Fibroblast of lung (primary cell): ENCODE data around the gene FBH1. TPM values are rescaled to one million over a fixed set of nuclear protein-coding genes. Genes with fewer than 3 reads are reported as not detected.

Experiments used
- DNase-seq, 2 donors: peaks; one replicate each; pipeline versions ENCODE4 v3.0.0 to v3.0.0-alpha.2; 2010; ENCODE audit warnings: low read depth in 2 of 2
- H2AFZ ChIP-seq: 2 replicates; pipeline ENCODE4 v1.5.1; 2012; ENCODE audit warnings: low read length, control low read depth, inconsistent platforms
- H3K27ac ChIP-seq: 2 replicates; pipeline ENCODE4 v1.5.1; 2011; ENCODE audit warnings: low read length, control low read depth; ENCODE audit not compliant: insufficient read depth
- H3K27me3 ChIP-seq: 2 replicates; pipeline ENCODE4 v1.5.1; 2011; ENCODE audit warnings: mild to moderate bottlenecking, low read length; ENCODE audit not compliant: control insufficient read depth, insufficient read depth
- H3K36me3 ChIP-seq: 2 replicates; pipeline ENCODE4 v1.5.1; 2011; ENCODE audit warnings: low read length; ENCODE audit not compliant: control insufficient read depth, insufficient read depth
- H3K4me1 ChIP-seq: 2 replicates; pipeline ENCODE4 v1.5.1; 2011; ENCODE audit warnings: low read length; ENCODE audit not compliant: control insufficient read depth, insufficient read depth; ENCODE audit errors: extremely low read depth
- H3K4me2 ChIP-seq: 2 replicates; pipeline ENCODE4 v1.5.1; 2011; ENCODE audit warnings: low read length, control low read depth; ENCODE audit not compliant: insufficient read depth; ENCODE audit errors: extremely low read depth
- H3K4me3 ChIP-seq, 4 experiments: fragments of 200-600 bp in 1 of 4; sonication (generic) in 1 of 4; replicated peaks in 1 of 4; 2 replicates each; pipeline ENCODE4 v1.5.1; 2011 to 2016; ENCODE audit warnings: low read length in 4 of 4, low read depth in 3 of 4, mild to moderate bottlenecking in 3 of 4, control low read depth in 2 of 4, inconsistent platforms in 1 of 4, mixed read lengths in 1 of 4; ENCODE audit not compliant: insufficient read depth in 1 of 4; ENCODE audit errors: control extremely low read depth in 1 of 4
- H3K79me2 ChIP-seq: 2 replicates; pipeline ENCODE4 v1.5.1; 2012; ENCODE audit warnings: mild to moderate bottlenecking, low read length, inconsistent platforms; ENCODE audit not compliant: control insufficient read depth, insufficient read depth
- H3K9ac ChIP-seq: 2 replicates; pipeline ENCODE4 v1.5.1; 2011; ENCODE audit warnings: mild to moderate bottlenecking, low read length, control low read depth; ENCODE audit not compliant: insufficient read depth
- H3K9me3 ChIP-seq: 2 replicates; pipeline ENCODE4 v1.5.1; 2012; ENCODE audit warnings: low read depth, low read length; ENCODE audit not compliant: control insufficient read depth, insufficient read depth
- H4K20me1 ChIP-seq: 2 replicates; pipeline ENCODE4 v1.5.1; 2011; ENCODE audit warnings: low read length; ENCODE audit not compliant: control insufficient read depth, insufficient read depth; ENCODE audit errors: extremely low read depth
- EZH2 ChIP-seq: IDR thresholded peaks from 2 replicates; pipeline ENCODE4 v1.5.1; 2012; ENCODE audit warnings: low read length, control low read depth, mild to moderate bottlenecking; ENCODE audit errors: missing control alignments
- polyA plus RNA-seq, 2 donors: library from polyadenylated mRNA; depleted of rRNA in 1 of 2; stranded (reverse) in 1 of 2; unstranded in 1 of 2; fragments of >200 nt; gene quantifications; 2 replicates each; pipeline ENCODE4 v1.2.1, GENCODE V29; 2011 to 2012; ENCODE audit warnings: missing spikeins in 1 of 2
- total RNA-seq: library from RNA; depleted of rRNA; stranded (reverse); fragments of >200 nt; gene quantifications from 2 replicates; pipeline ENCODE4 v1.2.1, GENCODE V29; 2014
- TF ChIP-seq, protein P1 (sequence below), 2 donors: IDR thresholded peaks in 1 of 2; conservative IDR thresholded peaks in 1 of 2; 1 replicate in 1 of 2; 2 replicates in 1 of 2; pipeline ENCODE4 v1.5.1; 2011 to 2012; ENCODE audit warnings: low read length in 2 of 2, control low read depth in 1 of 2, inconsistent platforms in 1 of 2, low read depth in 1 of 2, mild to moderate bottlenecking in 1 of 2

FBH1 gene
- total and polyA plus RNA-seq, 2 donors (not counting 1 experiment from before 2014, with no cell fraction given), result 53.6 to 97.8 TPM

DNA sequence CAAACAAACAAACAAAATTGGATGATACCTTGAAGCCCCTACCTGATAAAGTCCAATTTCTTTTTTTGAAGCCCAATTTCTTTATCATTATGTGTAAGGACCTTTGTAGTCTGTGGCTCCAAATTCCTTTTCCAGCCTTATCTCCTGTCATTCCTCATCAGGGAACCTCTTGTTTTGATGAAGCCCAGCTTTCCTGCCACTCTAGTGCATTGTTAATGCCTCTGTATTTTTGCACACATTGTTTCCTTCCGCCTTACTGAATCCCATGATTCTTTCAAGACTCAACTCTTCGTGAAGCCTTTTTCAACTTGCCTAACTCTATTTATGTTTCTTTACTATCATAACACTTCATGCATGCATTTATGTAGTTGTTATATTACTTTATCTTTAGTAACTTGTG is 3.3 kb downstream of the FBH1 start:
- Histone ChIP-seq H3K4me3 (no peak overlapping the region), H4K20me1 (no peaks in the 10 kb centered on the region)
- no peak for TF ChIP-seq EZH2
- TF ChIP-seq, protein P1, sequence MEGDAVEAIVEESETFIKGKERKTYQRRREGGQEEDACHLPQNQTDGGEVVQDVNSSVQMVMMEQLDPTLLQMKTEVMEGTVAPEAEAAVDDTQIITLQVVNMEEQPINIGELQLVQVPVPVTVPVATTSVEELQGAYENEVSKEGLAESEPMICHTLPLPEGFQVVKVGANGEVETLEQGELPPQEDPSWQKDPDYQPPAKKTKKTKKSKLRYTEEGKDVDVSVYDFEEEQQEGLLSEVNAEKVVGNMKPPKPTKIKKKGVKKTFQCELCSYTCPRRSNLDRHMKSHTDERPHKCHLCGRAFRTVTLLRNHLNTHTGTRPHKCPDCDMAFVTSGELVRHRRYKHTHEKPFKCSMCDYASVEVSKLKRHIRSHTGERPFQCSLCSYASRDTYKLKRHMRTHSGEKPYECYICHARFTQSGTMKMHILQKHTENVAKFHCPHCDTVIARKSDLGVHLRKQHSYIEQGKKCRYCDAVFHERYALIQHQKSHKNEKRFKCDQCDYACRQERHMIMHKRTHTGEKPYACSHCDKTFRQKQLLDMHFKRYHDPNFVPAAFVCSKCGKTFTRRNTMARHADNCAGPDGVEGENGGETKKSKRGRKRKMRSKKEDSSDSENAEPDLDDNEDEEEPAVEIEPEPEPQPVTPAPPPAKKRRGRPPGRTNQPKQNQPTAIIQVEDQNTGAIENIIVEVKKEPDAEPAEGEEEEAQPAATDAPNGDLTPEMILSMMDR (conservative IDR thresholded peaks at IDR 0.05 in 1 of 2, IDR thresholded peaks at IDR 0.05 in 1 of 2; ENCODE audit: low read depth in 1 of 2, low read length in 2 of 2), result no peak

DNA sequence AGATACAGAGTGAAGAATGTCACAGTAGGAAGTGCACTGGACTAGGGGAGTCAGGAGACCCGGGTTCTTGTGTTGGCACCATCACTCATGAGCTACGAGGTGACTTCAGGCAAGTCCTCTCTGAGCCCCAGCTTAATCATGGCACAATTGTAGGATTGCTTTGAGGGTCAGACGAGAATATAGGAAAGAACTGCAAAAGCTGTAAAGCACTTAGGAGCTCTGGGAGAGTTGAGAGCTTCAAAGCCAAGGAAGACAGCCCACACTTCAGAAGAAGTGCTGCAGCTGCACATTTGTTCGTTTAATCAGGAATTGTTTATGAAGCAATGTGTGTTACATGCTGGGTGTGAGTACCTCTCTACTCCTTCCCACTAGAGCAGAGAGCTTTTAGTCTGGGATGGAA is 4.4 kb downstream of the FBH1 start:
- no peak for DNase-seq
- Histone ChIP-seq H3K4me1 (peaks cover 6% of the 10 kb centered on the region), H3K9ac (no peak overlapping the region), H3K27ac (no peak overlapping the region), H2AFZ (no peak overlapping the region), H3K9me3 (no peaks in the 10 kb centered on the region), H3K36me3 (peaks cover 12% of the 10 kb centered on the region), H3K4me2 (no peak overlapping the region), H3K4me3 (no peak overlapping the region), H3K79me2 (peaks cover 48% of the 10 kb centered on the region), H3K27me3 (no peaks in the 10 kb centered on the region), H4K20me1 (no peaks in the 10 kb centered on the region)
- TF ChIP-seq, protein P1 (conservative IDR thresholded peaks at IDR 0.05 in 1 of 2, IDR thresholded peaks at IDR 0.05 in 1 of 2; ENCODE audit: low read depth in 1 of 2, low read length in 2 of 2), result no peak
- TF ChIP-seq EZH2, result no peak

More for the DNA sequence above, 3.3 kb downstream of the FBH1 start:
- H3K36me3 ChIP-seq, result peaks cover 12% of the 10 kb centered on the region
- no peaks in the 10 kb centered on the region for H3K9me3 ChIP-seq
- H2AFZ ChIP-seq, result no peak overlapping the region
- no peak for DNase-seq
- peaks cover 56% of the 10 kb centered on the region for H3K79me2 ChIP-seq
- H3K27ac ChIP-seq, result no peak overlapping the region
- H3K4me2 ChIP-seq, result no peak overlapping the region
- H3K9ac ChIP-seq, result no peak overlapping the region
- H3K27me3 ChIP-seq, result no peaks in the 10 kb centered on the region
- H3K4me1 ChIP-seq, result peaks cover 6% of the 10 kb centered on the region

DNA sequence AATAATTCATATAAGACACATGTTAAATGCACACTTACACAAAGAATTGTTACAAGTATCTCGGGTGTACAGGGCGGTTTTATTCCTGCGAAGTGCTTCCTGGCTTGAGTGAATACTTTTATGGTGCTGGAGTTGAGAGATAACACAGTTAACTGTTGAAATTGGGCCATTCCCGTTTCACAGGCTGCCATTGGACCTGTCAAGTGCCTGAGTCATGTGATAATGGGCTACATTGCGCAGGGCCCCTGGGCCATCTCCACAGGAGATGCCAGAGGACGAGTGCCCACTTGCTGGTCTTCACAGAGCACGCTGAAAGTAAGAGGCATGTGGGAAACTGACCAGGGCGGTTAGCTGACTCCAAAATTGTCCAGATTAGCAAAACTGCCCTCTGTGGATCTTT is 4.8 kb downstream of the FBH1 start:
- H3K4me1 ChIP-seq, result peaks cover 6% of the 10 kb centered on the region
- DNase-seq, result no peak
- H3K27ac ChIP-seq, result no peak overlapping the region
- no peak overlapping the region for H2AFZ ChIP-seq
- no peak overlapping the region for H3K9ac ChIP-seq
- no peaks in the 10 kb centered on the region for H3K9me3 ChIP-seq
- peaks cover 12% of the 10 kb centered on the region for H3K36me3 ChIP-seq
- H4K20me1 ChIP-seq, result no peaks in the 10 kb centered on the region
- TF ChIP-seq, protein P1 (conservative IDR thresholded peaks at IDR 0.05 in 1 of 2, IDR thresholded peaks at IDR 0.05 in 1 of 2; ENCODE audit: low read depth in 1 of 2, low read length in 2 of 2), result no peak
- no peak for TF ChIP-seq EZH2
- H3K4me3 ChIP-seq, result no peak overlapping the region
- H3K27me3 ChIP-seq, result no peaks in the 10 kb centered on the region
- no peak overlapping the region for H3K4me2 ChIP-seq
- peaks cover 48% of the 10 kb centered on the region for H3K79me2 ChIP-seq
